H7 (cell line): Measurements from ENCODE around the gene LLCFC1. TPM values are rescaled to one million over a fixed set of nuclear protein-coding genes. Genes with fewer than 3 reads are reported as not detected.

Source experiments
- DNase-seq: peaks from one replicate; pipeline ENCODE4 v3.0.0; 2012
- H3K27me3 ChIP-seq: 2 replicates; pipeline ENCODE4 v1.6.0; 2011; ENCODE audit warnings: mild to moderate bottlenecking, low read length; ENCODE audit not compliant: control insufficient read depth, insufficient read depth
- H3K36me3 ChIP-seq: replicated peaks from 2 replicates; pipeline ENCODE4 v1.5.1; 2011; ENCODE audit warnings: low read length; ENCODE audit not compliant: control insufficient read depth, insufficient read depth
- H3K4me3 ChIP-seq: 2 replicates; pipeline ENCODE4 v1.5.1; 2011; ENCODE audit warnings: low read depth, mild to moderate bottlenecking, control low read depth, low read length, moderate library complexity; ENCODE audit not compliant: insufficient read depth
- total RNA-seq: library from RNA; depleted of rRNA; stranded (reverse); fragments of >200 nt; shearing (Covaris generic); gene quantifications from 2 replicates; pipeline ENCODE4 v1.2.3, GENCODE V29; 2014

Gene LLCFC1
- total RNA-seq, 1 experiment from 2014 or later = not detected

- no peak for DNase-seq
- H3K4me3 ChIP-seq = no peak overlapping the region
- H3K27me3 ChIP-seq = no peaks in the 10 kb centered on the region
- H3K36me3 ChIP-seq = no peaks in the 10 kb centered on the region
Observed at GRCh38 chr7:142904128-142904527, 35.2 kb upstream of the LLCFC1 start.

GRCh38 chr7:142905759-142906158 is 33.5 kb upstream of the LLCFC1 start:
- Histone ChIP-seq H3K4me3 (no peak overlapping the region), H3K36me3 (no peaks in the 10 kb centered on the region), H3K27me3 (no peaks in the 10 kb centered on the region)
- no peak for DNase-seq

DNA sequence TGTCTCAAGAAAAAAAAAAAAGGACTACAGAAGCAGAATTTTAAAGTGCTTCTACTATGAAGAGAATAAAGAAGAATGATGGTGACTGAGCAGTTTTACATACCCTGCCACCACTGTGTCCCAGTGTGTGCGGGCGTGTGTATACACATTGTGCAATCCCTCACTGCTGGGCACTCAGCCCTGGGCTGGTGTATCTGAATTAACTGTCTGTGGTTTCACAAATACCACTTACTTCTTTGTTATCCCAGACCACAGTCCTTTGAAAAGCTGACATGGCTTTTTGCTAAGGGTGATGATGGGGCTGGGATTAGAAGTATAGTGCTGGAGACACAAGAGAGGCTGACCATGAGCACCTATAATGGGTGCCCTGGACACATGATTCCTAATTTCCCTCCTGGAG is 32.6 kb upstream of the LLCFC1 start:
- H3K4me3 ChIP-seq = no peak overlapping the region
- no peaks in the 10 kb centered on the region for H3K36me3 ChIP-seq
- no peak for DNase-seq
- H3K27me3 ChIP-seq = no peaks in the 10 kb centered on the region

GRCh38 chr7:142908290-142908689 is 31.0 kb upstream of the LLCFC1 start:
- H3K27me3 ChIP-seq = no peaks in the 10 kb centered on the region
- no peaks in the 10 kb centered on the region for H3K36me3 ChIP-seq
- DNase-seq = no peak
- no peak overlapping the region for H3K4me3 ChIP-seq

DNA sequence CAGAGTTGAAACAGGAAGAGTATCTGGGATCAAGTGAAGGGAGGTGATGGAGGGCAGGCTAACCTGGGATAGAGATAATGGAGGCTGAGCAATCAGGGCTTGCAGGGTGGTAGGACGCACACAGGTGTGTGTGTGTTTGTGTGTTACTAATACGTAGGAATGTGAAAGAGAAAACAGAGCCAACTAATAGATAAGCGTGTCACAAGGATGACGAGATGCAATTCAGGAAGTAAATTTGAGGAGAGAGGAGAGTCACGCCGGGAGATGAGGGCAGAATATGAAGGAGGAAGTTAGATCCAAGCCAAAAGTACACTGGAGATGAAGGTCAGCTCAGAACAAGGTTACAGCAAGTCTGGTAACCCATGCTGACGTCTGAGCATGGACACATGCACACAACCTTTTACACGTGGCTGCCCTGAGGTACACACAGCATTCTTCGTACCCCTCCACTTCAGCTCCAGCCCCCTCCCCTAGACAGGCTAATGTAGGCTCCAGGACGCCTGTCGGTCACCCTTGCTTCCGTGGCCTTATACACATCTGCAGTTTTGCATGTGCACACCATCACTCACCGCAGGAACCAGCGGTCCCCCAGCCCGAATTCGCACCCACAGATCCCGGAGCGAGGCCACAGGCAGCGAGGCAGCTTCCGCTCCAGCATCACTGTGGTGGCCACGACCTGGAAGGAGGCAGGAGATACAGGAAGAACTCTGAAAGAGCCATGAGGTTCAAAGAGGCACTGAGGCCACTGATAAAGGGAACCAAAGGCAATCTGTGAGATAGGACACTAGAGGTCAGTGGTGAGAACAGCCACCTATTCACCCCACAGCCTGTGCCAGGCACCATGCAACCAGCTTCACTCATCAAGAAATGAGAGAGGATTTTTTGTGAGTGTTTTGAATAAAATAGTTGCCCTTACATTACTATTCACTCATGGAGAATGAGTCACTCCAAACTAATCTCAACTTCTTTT is 30.1 kb upstream of the LLCFC1 start:
- peak; percentile 70 for DNase-seq
- H3K4me3 ChIP-seq = no peak overlapping the region
- H3K36me3 ChIP-seq = no peaks in the 10 kb centered on the region
- no peaks in the 10 kb centered on the region for H3K27me3 ChIP-seq

- Histone ChIP-seq H3K4me3 (no peak overlapping the region), H3K27me3 (no peaks in the 10 kb centered on the region), H3K36me3 (no peaks in the 10 kb centered on the region)
- no peak for DNase-seq
Observed at GRCh38 chr7:142910031-142910433, 29.3 kb upstream of the LLCFC1 start.

- no peak for DNase-seq
- Histone ChIP-seq H3K36me3 (no peaks in the 10 kb centered on the region), H3K4me3 (no peak overlapping the region), H3K27me3 (no peaks in the 10 kb centered on the region)
Observed at GRCh38 chr7:142910481-142910880, 28.8 kb upstream of the LLCFC1 start.

- no peaks in the 10 kb centered on the region for H3K36me3 ChIP-seq
- no peak for DNase-seq
- no peaks in the 10 kb centered on the region for H3K27me3 ChIP-seq
- H3K4me3 ChIP-seq = no peak overlapping the region
Observed at GRCh38 chr7:142913051-142913450, 26.2 kb upstream of the LLCFC1 start.

DNA sequence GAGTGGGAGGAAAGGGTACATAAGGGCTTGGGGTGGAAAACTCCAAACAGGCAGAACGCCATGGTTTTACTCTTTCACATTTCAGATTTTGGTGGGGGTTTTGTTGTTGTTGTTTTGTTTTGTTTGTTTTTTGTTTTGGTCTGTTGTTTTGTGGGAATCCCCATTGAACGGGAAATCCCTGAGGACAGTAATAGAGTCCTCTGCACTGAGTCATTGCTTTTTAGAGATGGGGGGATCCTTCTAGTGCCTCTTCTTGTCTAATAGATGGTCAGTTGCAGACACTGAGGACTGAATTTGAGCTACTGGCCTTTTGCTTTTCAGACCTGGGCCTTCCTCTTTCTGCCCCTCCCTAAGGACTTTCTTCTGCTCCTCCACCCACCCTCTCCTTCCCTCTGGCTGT is 25.7 kb upstream of the LLCFC1 start:
- DNase-seq = no peak
- Histone ChIP-seq H3K4me3 (no peak overlapping the region), H3K36me3 (no peaks in the 10 kb centered on the region), H3K27me3 (no peaks in the 10 kb centered on the region)

DNA sequence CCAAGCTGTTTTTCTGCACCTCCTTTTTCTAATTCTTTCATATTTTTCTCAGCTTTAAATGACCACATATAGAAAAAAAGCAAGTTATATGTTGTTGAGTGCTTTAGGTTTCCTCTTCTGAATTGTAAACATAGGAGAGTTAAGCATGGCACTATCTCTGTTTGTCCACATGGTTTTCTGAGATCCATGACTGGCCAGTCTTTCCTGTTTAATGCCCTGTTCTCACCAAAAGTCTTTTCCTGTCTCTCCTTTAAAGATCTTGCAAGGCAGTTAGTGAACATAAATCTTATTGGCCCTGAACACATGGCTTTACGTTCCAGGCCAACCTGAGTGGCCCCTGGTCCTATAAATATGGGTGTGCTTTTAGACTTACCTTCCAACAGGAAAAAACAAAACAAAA is 25.2 kb upstream of the LLCFC1 start:
- DNase-seq = no peak
- no peak overlapping the region for H3K4me3 ChIP-seq
- no peaks in the 10 kb centered on the region for H3K27me3 ChIP-seq
- H3K36me3 ChIP-seq = no peaks in the 10 kb centered on the region

DNA sequence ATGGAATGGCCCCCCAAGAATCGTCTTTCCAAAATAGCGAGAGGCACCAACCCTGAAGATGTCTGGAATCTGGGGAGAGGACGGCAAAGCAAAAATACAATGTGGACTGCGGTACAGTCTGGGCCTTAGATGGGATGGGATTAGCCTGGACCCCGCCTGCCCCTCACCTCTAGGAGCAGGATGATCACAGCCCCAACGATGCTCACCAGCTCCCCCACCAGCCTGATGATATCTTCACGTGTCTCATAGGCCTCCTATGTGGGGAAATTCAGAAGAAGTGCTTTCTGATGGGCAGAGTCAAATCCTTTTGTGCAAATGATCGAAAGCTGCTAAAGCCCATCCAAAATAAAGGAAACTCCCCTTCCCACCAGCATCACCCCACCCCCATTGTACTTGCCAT is 24.0 kb upstream of the LLCFC1 start:
- Histone ChIP-seq H3K36me3 (no peaks in the 10 kb centered on the region), H3K4me3 (no peak overlapping the region)
- DNase-seq = no peak

DNA sequence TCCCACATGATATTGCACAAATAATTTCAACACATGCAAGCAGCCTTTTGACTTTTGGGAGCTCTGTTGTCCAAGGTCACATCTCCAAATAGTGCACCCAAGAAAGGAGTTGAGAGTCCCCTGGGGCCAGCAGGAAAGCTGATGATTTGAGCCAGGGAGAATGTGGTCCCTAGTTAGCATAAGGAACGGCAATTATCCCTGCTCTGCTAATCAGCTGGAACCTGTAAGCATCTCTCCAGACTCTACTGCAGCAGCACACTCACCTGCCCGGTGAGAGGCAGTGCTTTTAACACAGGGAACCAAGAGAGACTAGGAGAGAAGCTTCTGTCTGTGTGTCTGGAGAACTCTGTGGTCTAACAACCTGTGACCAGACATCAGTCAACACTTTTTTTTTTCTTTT is 22.8 kb upstream of the LLCFC1 start:
- DNase-seq = no peak
- H3K36me3 ChIP-seq = no peaks in the 10 kb centered on the region
- no peaks in the 10 kb centered on the region for H3K27me3 ChIP-seq
- no peak overlapping the region for H3K4me3 ChIP-seq

More for the DNA sequence above, 24.0 kb upstream of the LLCFC1 start:
- no peaks in the 10 kb centered on the region for H3K27me3 ChIP-seq

GRCh38 chr7:142917447-142917846 is 21.8 kb upstream of the LLCFC1 start:
- H3K36me3 ChIP-seq = no peaks in the 10 kb centered on the region
- DNase-seq = no peak
- H3K27me3 ChIP-seq = no peaks in the 10 kb centered on the region
- no peak overlapping the region for H3K4me3 ChIP-seq

DNA sequence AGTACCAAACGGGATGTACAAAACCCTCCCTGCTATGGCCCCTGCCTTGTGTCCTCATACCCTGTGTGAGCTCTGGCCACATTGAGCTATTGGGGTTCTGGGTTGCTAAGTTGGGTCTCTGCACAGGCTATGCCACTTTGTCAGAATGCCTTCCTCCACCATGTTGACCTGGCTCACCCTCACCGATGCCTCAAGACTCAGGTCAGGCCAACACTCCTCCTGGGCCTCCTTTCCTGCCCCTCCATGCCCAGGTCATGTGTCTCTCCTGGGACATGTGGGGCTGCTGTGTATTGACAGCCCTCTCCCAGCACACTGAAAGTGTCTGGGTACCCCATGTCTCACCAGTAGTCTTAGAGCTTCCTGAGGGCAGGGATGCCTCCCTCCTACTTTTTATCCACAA is 20.4 kb upstream of the LLCFC1 start:
- Histone ChIP-seq H3K27me3 (no peaks in the 10 kb centered on the region), H3K36me3 (no peaks in the 10 kb centered on the region), H3K4me3 (no peak overlapping the region)
- no peak for DNase-seq

DNA sequence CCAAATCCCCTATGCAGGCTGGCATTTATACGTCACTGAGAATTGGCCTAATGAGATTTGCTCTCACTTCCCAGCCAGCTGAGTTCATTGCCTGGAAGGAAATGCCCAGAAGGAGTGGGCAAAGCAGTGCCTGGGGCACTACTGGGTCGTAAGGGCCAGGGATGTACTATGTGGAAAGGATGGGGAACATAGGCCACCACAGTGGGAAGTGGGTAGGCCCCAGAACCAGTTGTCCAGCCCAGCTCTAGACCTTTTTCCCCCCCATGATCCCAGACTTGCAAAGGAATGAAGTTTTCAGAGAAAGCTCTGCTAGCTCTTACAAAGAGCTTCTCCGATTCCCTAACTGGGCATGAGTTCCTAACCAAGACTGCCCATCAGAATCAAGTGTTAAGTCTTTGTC is 19.6 kb upstream of the LLCFC1 start:
- H3K27me3 ChIP-seq = no peaks in the 10 kb centered on the region
- no peaks in the 10 kb centered on the region for H3K36me3 ChIP-seq
- no peak overlapping the region for H3K4me3 ChIP-seq
- DNase-seq = no peak
